AG04450 (cell line): ENCODE measurements around the gene KRTAP20-3. TPM values are rescaled to one million over a fixed set of nuclear protein-coding genes. Genes with fewer than 3 reads are reported as not detected.

ENCODE experiments used
- CTCF ChIA-PET: fragments of 300-600, 350-600 bp; formaldehyde crosslinking; extraction: SDS; loops from one replicate; lab custom pipeline; 2022; ENCODE audit warnings: antibody characterized with exemption, inconsistent platforms; lab: Charles Lee
- POLR2A ChIA-PET: fragments of 350-600 bp; formaldehyde crosslinking; extraction: SDS; loops from one replicate; lab custom pipeline; 2021; ENCODE audit warnings: antibody characterized with exemption, inconsistent platforms; lab: Yijun Ruan, JAX
- DNase-seq: peaks from one replicate; pipeline ENCODE4 v3.0.0-alpha.2; 2011; ENCODE audit warnings: low read depth, low spot score
- H3K27ac ChIP-seq: one replicate; pipeline ENCODE4 v1.5.1; 2012; ENCODE audit warnings: low read depth, low read length, control low read depth
- H3K27me3 ChIP-seq: one replicate; pipeline ENCODE4 v1.6.0; 2012; ENCODE audit warnings: low read length; ENCODE audit not compliant: control insufficient read depth, insufficient read depth
- H3K4me3 ChIP-seq: 2 replicates; pipeline ENCODE4 v1.5.1; 2011; ENCODE audit warnings: mild to moderate bottlenecking, low read depth, low read length, control low read depth
- H3K9me3 ChIP-seq: 2 replicates; pipeline ENCODE4 v1.5.1; 2012; ENCODE audit warnings: low read length; ENCODE audit not compliant: control insufficient read depth, insufficient read depth
- polyA plus RNA-seq: library from polyadenylated mRNA; depleted of rRNA; stranded (reverse); fragments of >200 nt; gene quantifications from 2 replicates; pipeline ENCODE4 v1.2.3, GENCODE V29; 2011
- TF ChIP-seq, protein P1 (sequence below): IDR thresholded peaks from 2 replicates; pipeline ENCODE4 v1.5.1; 2011; ENCODE audit warnings: low read depth, low read length, control low read depth, inconsistent platforms

The KRTAP20-3 gene
- polyA plus RNA-seq, 1 experiment: not detected

- no peak overlapping the region for H3K27ac ChIP-seq
- POLR2A ChIA-PET: no interaction called here
- DNase-seq: no peak
- no peak overlapping the region for H3K4me3 ChIP-seq
- TF ChIP-seq, protein P1, sequence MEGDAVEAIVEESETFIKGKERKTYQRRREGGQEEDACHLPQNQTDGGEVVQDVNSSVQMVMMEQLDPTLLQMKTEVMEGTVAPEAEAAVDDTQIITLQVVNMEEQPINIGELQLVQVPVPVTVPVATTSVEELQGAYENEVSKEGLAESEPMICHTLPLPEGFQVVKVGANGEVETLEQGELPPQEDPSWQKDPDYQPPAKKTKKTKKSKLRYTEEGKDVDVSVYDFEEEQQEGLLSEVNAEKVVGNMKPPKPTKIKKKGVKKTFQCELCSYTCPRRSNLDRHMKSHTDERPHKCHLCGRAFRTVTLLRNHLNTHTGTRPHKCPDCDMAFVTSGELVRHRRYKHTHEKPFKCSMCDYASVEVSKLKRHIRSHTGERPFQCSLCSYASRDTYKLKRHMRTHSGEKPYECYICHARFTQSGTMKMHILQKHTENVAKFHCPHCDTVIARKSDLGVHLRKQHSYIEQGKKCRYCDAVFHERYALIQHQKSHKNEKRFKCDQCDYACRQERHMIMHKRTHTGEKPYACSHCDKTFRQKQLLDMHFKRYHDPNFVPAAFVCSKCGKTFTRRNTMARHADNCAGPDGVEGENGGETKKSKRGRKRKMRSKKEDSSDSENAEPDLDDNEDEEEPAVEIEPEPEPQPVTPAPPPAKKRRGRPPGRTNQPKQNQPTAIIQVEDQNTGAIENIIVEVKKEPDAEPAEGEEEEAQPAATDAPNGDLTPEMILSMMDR: no peak
- no peaks in the 10 kb centered on the region for H3K27me3 ChIP-seq
- peaks cover 19% of the 10 kb centered on the region for H3K9me3 ChIP-seq
- CTCF ChIA-PET: no interaction called here
Measured at GRCh38 chr21:30638686-30639085, 4.0 kb upstream of the KRTAP20-3 start.

DNA sequence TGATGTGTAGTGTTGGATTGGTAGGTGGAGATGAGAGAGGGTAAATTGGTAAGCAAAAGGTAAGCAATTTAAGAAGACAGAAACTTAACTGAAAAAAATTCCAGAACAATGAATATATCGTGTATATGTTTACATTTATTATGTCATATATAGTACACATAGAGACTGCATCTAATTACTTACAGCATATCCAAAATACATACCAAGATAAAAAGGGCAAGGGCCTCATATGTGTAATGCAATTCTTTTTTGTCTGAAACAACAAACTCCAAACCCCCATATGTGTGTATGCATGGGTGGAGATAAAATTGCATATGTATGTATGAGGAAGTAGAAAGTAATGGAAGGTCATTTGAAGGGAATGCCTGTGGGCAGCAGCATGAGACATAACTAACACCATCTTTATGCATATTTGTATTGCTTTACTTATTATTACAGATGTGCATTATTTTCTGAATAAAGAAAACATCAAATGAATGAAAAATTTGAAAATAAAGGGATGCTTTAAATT, 4.3 kb downstream of the KRTAP20-3 start:
- Histone ChIP-seq H3K27me3 (no peaks in the 10 kb centered on the region), H3K4me3 (no peak overlapping the region), H3K9me3 (peaks cover 6% of the 10 kb centered on the region), H3K27ac (no peak overlapping the region)
- no peak for DNase-seq
- TF ChIP-seq, protein P1: no peak
- ChIA-PET POLR2A (no interaction called here), CTCF (no interaction called here)

DNA sequence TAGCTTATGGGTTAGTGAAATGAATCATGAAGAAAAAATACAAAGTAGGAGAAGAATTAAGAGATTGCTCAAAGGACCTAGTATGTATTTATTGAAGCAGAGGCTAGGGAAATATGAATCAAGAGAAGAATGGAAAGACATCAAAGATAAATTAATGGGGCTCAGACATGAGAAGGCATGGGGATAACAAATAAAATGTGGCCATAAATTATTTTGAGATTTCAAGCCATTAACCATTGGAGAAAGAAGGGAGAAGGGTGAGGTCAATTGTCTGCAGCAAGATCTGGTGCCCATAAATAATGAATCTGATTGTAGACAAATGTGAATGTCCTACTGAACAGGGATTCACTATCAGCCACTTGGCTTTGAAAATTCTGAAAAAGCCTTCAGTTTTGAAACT, 10.2 kb downstream of the KRTAP20-3 start:
- CTCF ChIA-PET: no interaction called here
- Histone ChIP-seq H3K4me3 (no peak overlapping the region), H3K27me3 (no peaks in the 10 kb centered on the region), H3K9me3 (peaks cover 2% of the 10 kb centered on the region; the same call in 1 of the 2 replicates), H3K27ac (no peak overlapping the region)
- POLR2A ChIA-PET: no interaction called here
- TF ChIP-seq, protein P1: no peak
- no peak for DNase-seq

DNA sequence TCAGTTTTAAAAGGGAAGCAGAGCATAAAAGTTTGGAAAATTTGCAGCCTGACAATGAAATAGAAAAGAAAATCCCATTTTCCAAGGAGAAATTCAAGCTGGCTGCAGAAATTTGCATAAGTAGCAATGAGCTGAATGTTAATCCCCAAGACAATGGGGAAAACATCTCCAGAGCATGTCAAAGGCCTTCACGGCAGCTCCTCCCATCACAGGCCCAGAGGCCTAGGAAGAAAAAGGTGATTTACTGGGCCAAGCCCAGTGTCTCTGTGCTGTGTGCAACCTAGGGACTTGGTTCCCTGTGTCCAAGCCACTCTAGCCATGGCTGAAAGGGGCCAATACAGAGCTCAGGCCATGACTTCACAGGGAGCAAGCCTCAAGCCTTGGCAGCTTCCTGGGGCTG, 26.1 kb downstream of the KRTAP20-3 start:
- CTCF ChIA-PET: no interaction called here
- TF ChIP-seq, protein P1: no peak
- POLR2A ChIA-PET: no interaction called here
- no peaks in the 10 kb centered on the region for H3K27me3 ChIP-seq
- peaks cover 8% of the 10 kb centered on the region; the same call in 1 of the 2 replicates for H3K9me3 ChIP-seq
- DNase-seq: no peak
- H3K4me3 ChIP-seq: no peak overlapping the region
- H3K27ac ChIP-seq: no peak overlapping the region

GRCh38 chr21:30672985-30673650, 30.5 kb downstream of the KRTAP20-3 start:
- Histone ChIP-seq H3K9me3 (peaks cover 8% of the 10 kb centered on the region; the same call in 1 of the 2 replicates), H3K4me3 (no peak overlapping the region), H3K27me3 (no peaks in the 10 kb centered on the region), H3K27ac (no peak overlapping the region)
- DNase-seq: no peak
- CTCF ChIA-PET: no interaction called here
- POLR2A ChIA-PET: no interaction called here
- TF ChIP-seq, protein P1: no peak
